Measurements from ENCODE around the gene FAM89A. TPM values are rescaled to one million over a fixed set of nuclear protein-coding genes. Genes with fewer than 3 reads are reported as not detected.

FAM89A gene
- polyA plus RNA-seq, 1 of the 3 experiments (the other 2 are of a cell fraction), result 2.7 TPM

DNA sequence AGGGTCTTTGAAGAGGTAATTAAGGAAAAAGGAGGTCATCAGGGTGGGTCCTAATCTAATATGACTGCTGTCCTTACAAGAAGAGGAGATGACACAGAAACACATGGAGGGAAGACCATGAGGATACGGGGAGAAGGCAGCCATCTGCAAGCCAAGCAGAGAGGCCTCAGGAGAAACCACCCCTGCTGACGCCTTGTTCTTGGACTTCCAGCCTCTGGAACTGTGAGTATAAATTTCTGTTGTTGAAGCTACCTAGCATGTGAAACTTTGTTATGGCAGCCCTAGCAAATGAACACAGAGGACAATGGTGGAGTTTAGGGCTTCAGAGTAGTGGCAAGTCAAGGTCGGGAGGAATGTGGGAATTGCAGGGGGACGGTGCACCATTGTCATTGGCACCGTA lies 36.7 kb upstream of the FAM89A start (continued):
- no peak for TF ChIP-seq MXI1 (IDR thresholded peaks at IDR 0.05; ENCODE audit: low read depth, low read length)
- no peak for TF ChIP-seq JUND (IDR thresholded peaks at IDR 0.05)
- TF ChIP-seq EP300 (IDR thresholded peaks at IDR 0.05; ENCODE audit: borderline replicate concordance in 1 of 2, low read depth in 1 of 2, low read length in 1 of 2), result no peak
- no peak for TF ChIP-seq SMC3 (IDR thresholded peaks at IDR 0.05; ENCODE audit: low read depth, low read length)
- no peak for TF ChIP-seq TCF12 (IDR thresholded peaks at IDR 0.05)
- TF ChIP-seq MEF2A (IDR thresholded peaks at IDR 0.05; ENCODE audit: borderline replicate concordance, low read depth), result no peak
- TF ChIP-seq, protein P1, sequence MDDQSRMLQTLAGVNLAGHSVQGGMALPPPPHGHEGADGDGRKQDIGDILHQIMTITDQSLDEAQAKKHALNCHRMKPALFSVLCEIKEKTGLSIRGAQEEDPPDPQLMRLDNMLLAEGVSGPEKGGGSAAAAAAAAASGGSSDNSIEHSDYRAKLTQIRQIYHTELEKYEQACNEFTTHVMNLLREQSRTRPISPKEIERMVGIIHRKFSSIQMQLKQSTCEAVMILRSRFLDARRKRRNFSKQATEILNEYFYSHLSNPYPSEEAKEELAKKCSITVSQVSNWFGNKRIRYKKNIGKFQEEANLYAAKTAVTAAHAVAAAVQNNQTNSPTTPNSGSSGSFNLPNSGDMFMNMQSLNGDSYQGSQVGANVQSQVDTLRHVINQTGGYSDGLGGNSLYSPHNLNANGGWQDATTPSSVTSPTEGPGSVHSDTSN (IDR thresholded peaks at IDR 0.05), result no peak
- TF ChIP-seq YY1 (IDR thresholded peaks at IDR 0.05; ENCODE audit: low read depth), result no peak
- TF ChIP-seq EZH2phosphoT487 (IDR thresholded peaks at IDR 0.05; ENCODE audit: borderline replicate concordance, low read depth), result no peak
- TF ChIP-seq, protein P2, sequence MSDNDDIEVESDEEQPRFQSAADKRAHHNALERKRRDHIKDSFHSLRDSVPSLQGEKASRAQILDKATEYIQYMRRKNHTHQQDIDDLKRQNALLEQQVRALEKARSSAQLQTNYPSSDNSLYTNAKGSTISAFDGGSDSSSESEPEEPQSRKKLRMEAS (IDR thresholded peaks at IDR 0.05; ENCODE audit: low read depth), result no peak
- TF ChIP-seq FOSL2 (IDR thresholded peaks at IDR 0.05; ENCODE audit: borderline replicate concordance, low read depth), result no peak

DNA sequence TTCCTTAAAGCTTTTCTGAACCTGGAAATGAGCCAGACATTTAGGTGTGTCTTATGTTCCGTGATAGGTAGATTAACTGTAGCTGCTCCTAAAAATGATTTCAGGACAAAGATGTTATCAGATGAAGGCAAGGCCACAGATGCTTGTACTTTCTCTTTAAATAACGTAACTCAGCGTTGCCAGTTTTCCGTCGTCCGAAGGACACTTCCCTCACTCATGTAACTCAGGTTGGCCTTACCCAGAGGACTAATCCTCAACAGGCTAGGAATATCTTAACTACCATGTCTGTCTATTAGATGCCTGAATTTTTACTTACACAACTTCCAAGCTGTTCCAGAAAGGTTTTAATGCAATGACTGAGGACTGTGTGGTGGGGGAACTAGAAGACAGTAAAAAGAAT lies 35.4 kb upstream of the FAM89A start:
- POLR2A ChIA-PET, result no interaction called here
- no peak for DNase-seq
- Histone ChIP-seq H3K9me3 (no peaks in the 10 kb centered on the region), H3K4me2 (no peak overlapping the region), H3F3A (replicated peaks; ENCODE audit: insufficient read depth) (no peaks in the 10 kb centered on the region), H3K4me3 (ENCODE audit: low read depth in 2 of 2, low read length in 1 of 2) (no peak overlapping the region), H3K36me3 (replicated peaks in 1 of 2; ENCODE audit: control insufficient read depth in 1 of 2, insufficient read depth in 2 of 2, low read length in 1 of 2) (no peaks in the 10 kb centered on the region), H3K27ac (ENCODE audit: low read depth in 2 of 2, low read length in 1 of 2) (no peak overlapping the region), H3K9ac (no peak overlapping the region), H3K4me1 (ENCODE audit: control insufficient read depth in 1 of 2, insufficient read depth in 2 of 2, low read depth in 1 of 2, low read length in 1 of 2) (no peaks in the 10 kb centered on the region), H3K9me2 (no peaks in the 10 kb centered on the region), H2AFZ (ENCODE audit: low read depth) (no peak overlapping the region), H3K79me2 (ENCODE audit: insufficient read depth) (no peaks in the 10 kb centered on the region), H3K27me3 (ENCODE audit: insufficient read depth) (no peaks in the 10 kb centered on the region), H4K20me1 (ENCODE audit: insufficient read depth) (no peaks in the 10 kb centered on the region)
- TF ChIP-seq, protein P3, sequence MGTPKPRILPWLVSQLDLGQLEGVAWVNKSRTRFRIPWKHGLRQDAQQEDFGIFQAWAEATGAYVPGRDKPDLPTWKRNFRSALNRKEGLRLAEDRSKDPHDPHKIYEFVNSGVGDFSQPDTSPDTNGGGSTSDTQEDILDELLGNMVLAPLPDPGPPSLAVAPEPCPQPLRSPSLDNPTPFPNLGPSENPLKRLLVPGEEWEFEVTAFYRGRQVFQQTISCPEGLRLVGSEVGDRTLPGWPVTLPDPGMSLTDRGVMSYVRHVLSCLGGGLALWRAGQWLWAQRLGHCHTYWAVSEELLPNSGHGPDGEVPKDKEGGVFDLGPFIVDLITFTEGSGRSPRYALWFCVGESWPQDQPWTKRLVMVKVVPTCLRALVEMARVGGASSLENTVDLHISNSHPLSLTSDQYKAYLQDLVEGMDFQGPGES (IDR thresholded peaks at IDR 0.05; ENCODE audit: low read depth, low read length), result no peak
- TF ChIP-seq TCF12 (IDR thresholded peaks at IDR 0.05) (no peak), MEF2A (IDR thresholded peaks at IDR 0.05; ENCODE audit: borderline replicate concordance, low read depth) (no peak), FOXM1 (IDR thresholded peaks at IDR 0.05; ENCODE audit: low read depth) (no peak), EZH2phosphoT487 (IDR thresholded peaks at IDR 0.05; ENCODE audit: borderline replicate concordance, low read depth) (no peak), TEAD4 (IDR thresholded peaks at IDR 0.05; ENCODE audit: borderline replicate concordance, insufficient read depth) (no peak), POLR2AphosphoS5 (IDR thresholded peaks at IDR 0.05; ENCODE audit: low read depth, low read length) (no peak), RCOR1 (IDR thresholded peaks at IDR 0.05; ENCODE audit: low read length) (no peak), NFIC (IDR thresholded peaks at IDR 0.05; ENCODE audit: borderline replicate concordance) (no peak), JUND (IDR thresholded peaks at IDR 0.05) (no peak), GATA2 (CRISPR knock-in tag; IDR thresholded peaks at IDR 0.05) (no peak), EP300 (IDR thresholded peaks at IDR 0.05; ENCODE audit: borderline replicate concordance in 1 of 2, low read depth in 1 of 2, low read length in 1 of 2) (no peak)
- TF ChIP-seq, protein P4, sequence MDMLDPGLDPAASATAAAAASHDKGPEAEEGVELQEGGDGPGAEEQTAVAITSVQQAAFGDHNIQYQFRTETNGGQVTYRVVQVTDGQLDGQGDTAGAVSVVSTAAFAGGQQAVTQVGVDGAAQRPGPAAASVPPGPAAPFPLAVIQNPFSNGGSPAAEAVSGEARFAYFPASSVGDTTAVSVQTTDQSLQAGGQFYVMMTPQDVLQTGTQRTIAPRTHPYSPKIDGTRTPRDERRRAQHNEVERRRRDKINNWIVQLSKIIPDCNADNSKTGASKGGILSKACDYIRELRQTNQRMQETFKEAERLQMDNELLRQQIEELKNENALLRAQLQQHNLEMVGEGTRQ (IDR thresholded peaks at IDR 0.05; ENCODE audit: borderline replicate concordance, low read depth, low read length), result no peak
- TF ChIP-seq, protein P5, sequence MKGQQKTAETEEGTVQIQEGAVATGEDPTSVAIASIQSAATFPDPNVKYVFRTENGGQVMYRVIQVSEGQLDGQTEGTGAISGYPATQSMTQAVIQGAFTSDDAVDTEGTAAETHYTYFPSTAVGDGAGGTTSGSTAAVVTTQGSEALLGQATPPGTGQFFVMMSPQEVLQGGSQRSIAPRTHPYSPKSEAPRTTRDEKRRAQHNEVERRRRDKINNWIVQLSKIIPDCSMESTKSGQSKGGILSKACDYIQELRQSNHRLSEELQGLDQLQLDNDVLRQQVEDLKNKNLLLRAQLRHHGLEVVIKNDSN (IDR thresholded peaks at IDR 0.05; ENCODE audit: borderline replicate concordance, low read depth), result no peak
- WGBS (ENCODE audit: low lambda C conversion rate), result 72% methylated on average over 6 of the region's 6 CpGs
- CTCF ChIA-PET, result no interaction called here
